SK-MEL-5 (cell line): ENCODE data around the gene CPE. TPM values are rescaled to one million over a fixed set of nuclear protein-coding genes. Genes with fewer than 3 reads are reported as not detected.

Source experiments
- DNase-seq: peaks from one replicate; pipeline ENCODE4 v3.0.0-alpha.2; 2016; ENCODE audit warnings: low read depth, low spot score
- in situ Hi-C: cut with HindIII; loops from 2 replicates; pipeline ENCODE4 v1.10.0; 2016; ENCODE audit warnings: low sequenced_read_pairs, high pct_unique_total_duplicates, low pct_unique_long_range_greater_than_20kb
- total RNA-seq: library from RNA; depleted of rRNA; stranded (reverse); fragments of >200 nt; shearing (Covaris generic); gene quantifications from 2 replicates; pipeline ENCODE4 v1.2.3, GENCODE V29; 2014

CPE gene
- total RNA-seq, 1 experiment from 2014 or later = 0.29 TPM

DNA sequence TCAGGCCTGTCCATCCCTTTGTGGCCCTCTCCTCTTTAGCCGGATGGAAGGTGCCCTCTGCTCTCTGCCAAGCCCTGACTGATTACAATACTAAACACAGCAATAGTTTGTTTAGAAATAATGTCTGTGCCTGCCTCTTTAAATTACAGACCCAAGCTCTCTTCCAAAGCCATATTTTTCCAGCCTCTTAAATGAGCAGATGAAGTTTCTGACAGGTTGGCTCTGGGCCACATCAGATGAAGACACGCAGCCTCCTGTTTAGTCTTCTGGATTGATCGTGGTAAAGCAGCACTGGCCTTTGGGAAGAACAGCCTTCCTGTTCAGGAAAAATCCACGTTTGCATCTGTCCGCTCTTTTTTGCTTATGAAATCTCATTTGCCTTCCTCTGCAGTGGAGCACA is 133.6 kb downstream of the CPE start:
- in situ Hi-C loops = no loop called here

DNA sequence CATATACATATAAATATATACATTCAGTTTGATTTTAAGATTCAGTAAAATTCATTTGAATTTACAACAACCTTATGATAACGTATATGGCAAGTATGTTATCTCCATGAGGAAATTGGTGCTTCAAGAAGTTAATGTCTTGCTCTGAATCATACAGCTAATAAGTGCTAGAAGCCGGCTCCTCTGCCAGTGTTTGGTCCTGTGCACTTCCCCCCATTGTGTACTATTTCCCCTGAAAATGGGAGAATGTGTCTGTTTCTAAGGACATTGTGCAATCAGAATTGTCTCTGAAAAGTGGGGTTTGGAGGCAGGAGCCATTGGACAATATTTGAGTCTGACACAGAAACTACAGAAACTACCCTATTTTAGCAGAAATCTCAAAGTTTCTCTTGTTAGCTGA is 135.9 kb downstream of the CPE start:
- no peak for DNase-seq
- in situ Hi-C loops = no loop called here

More for the DNA sequence above, 133.6 kb downstream of the CPE start:
- no peak for DNase-seq

DNA sequence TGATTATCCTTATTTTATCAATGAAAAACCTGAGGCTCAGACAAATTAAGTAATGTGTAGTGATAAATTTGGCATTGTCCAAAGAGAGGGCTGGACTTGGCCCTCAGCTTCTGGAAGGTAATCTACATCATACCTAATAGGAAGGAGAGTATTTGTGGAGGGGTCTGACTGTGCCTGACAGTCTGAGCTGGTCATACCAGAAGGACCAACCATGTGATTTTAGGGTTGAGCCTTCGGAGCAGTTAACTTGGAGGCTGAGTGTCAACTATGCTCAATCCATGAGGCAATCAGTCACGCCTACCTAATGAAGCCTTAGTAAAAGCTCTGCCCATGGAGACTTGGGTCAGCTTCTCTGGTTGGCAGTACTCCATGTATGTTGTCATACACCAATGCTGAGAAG is 136.4 kb downstream of the CPE start:
- DNase-seq = no peak
- in situ Hi-C loops = no loop called here

DNA sequence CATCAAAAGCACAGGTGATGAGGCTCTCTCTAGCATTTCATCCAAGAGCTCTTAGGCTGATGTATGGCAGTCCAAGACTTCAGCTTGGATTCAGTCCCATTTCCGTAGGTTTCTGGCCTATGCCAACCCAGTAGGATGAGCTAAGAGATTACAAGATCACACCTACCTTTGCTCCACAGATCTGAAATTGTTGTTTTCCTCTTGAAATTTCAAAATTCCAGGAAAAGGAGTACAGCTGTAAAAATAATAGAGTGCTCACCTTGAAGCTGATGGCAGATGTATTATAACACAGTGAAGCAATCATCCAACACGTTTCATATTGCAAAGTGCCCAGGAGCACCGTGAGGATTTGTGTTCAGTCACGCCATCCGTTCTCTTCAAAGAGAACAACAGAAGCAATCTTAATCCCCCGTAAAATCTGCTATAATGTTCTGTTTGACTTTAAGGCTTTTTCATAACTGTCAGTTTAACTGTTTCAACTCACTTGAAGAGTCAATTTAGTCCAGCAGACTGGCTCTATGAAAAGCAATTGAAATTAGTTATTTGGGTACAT is 137.5 kb downstream of the CPE start:
- in situ Hi-C loops = no loop called here
- no peak for DNase-seq

DNA sequence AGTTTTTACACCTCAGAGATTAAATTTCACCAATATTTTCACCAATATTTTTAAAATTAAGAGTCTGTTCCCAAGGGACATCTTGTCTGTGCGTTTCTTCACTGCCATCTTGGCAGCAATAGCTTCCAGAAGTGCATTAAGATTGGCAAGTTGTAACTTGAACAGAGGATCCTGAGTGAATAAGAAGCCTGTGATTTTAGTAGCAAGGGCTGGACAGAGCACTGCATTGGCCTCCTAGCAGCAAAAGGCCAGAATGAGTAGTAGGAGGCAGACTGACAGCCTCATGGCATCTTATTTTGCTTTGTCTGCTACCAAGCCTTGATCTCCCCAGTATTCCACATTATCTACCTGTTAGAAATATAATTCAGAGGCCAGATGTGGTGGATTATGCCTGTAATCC is 138.4 kb downstream of the CPE start:
- no peak for DNase-seq
- in situ Hi-C loops = no loop called here

DNA sequence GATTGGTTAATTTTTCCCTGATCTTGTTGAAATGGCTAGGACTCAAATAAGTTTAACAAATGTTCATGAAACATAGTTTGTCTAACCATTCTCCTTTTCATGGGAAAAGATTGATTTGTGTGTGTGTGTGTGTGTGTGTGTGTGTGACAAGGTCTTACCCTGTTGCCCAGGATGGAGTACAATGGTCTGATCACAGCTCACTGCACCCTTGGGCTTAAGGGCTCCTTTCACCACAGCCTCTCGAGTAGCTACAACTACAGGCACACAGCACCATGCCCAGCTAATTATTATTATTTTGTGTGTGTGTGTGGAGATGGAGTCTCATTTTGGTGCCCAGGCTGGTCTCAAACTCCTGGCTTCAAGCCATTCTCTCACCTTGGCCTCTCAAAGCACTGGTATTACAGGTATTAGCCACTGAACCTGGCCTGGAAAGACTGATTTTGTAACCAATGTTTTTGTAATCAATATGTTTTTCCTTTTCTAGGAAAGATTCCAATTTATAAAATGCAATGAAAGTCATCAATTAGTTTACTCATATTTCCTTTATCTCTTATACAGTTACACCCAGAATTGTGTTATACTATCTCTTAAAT is 139.3 kb downstream of the CPE start:
- in situ Hi-C loops = no loop called here
- DNase-seq = no peak

DNA sequence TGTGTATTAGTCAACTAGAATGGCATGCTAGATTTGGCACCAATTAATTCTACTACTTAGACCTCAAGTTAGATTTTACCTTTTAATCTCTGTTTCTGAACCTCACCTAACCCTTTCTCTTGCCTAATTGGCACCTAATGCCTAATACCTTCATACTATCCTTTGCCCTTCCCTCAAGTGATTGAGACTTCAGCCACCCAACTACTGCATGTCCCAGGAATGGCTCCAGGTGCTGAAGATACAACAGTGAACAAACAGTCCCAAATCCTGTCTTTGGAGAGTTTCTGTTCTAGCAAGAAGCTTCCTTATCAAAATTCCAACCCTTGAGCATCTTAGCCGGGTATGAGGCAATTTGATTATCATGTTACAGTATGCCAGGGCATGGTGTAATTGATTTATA is 139.9 kb downstream of the CPE start:
- no peak for DNase-seq
- in situ Hi-C loops = no loop called here

DNA sequence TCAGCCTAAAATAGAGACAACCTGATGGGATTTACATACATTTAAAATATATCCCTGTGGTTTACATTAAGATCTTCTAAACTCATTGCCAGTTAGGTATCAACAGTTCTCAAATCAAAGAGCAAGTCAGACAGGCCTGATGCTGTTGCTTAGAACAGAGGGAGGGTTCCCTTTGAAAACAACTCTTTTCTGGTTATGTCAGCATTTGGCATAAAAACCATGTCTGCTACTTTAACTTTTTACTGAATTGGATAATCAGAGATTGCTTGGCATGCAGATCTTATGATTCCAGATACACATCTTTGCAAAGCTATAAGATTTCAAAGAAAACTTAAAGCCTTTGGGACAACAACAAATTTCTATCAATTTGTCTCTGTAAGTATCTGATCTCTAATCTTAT is 140.8 kb downstream of the CPE start:
- in situ Hi-C loops = no loop called here
- DNase-seq = no peak

DNA sequence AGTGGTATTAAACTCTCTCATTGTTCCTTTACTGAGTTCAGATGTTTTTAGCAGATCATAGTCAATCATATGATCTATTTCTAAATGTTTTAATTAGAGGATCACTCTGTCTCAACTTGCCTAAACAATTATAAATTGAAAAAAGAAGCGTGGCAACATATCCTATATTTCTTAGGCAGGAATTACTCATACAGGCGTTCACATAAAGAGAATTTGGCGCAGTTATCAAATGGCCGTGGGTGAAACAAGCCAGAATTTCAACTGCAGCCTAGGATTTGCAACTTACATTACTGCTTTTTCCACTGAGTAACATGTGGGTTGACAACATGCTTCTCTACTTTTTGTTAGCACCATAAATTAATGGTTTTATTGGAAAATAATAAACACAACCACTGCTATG is 141.3 kb downstream of the CPE start:
- in situ Hi-C loops = no loop called here
- DNase-seq = no peak

DNA sequence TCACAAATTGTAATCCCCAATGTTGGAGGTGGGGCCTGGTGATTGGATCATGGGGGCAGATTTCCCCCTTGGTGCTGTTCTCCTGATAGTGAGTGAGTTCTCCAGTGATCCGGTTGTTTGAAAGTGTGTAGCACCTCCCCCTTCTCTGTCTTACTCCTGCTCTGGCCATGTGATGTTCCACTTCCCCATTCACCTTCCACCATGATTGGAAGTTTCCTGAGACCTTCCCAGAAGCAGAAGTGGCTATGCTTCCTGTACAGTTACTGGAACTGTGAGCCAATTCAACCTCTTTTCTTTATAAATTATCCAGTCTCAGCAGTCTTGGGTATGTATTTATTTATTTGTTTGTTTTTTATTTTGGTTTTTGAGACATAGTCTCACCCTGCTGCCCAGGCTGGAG is 143.2 kb downstream of the CPE start:
- DNase-seq = no peak
- in situ Hi-C loops = no loop called here

DNA sequence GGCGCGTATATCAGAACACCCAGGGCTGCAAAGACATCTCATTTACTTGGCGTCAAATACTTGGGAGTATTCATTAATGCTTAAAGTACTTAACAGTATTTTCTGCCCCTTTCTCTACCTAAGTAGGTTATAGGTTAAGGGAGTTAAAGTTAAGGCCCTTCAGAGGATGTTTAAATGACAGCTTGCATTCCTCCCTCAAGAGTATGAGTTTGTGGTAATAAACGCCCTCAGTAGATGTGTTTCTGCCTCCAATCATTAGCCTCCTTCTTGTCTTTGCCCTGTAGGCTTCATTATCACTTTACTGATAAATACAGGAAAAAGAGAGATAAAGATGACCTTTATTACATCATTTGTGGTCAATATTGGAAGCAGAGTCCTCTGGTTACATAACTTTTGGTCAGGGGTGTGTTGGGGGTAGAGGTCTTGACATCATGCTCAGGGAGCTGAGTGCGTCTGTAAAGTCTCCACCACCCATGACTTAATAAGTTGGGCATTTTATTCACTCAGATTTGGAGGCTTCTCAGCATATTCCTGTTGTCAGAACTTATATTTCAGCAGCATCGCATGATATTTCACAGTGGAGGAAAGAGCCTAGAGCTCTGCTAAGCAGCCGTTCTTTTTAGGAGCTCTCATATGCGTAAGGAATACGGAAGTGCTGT is 145.9 kb downstream of the CPE start:
- in situ Hi-C loops = no loop called here
- peak; percentile 13 for DNase-seq

DNA sequence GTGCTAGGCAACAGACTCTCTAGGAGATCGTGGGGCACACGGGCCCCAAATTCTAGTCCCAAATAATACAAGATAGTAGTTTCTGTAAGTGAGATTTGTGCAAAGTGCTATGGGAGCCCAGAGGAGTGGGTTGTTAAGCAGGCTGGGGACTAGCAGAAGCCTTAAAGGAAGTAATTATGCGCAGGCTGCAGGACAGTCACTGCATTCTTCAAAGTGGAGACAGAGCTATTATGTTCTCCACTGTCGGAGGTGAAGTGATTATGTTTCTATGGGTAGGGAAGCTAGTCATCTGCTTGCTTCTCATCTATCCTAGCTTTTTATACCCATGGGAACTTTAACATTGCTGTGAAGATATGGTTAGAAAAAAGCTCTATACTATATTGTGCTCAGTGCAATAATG is 154.2 kb downstream of the CPE start:
- in situ Hi-C loops = no loop called here
- DNase-seq = no peak

DNA sequence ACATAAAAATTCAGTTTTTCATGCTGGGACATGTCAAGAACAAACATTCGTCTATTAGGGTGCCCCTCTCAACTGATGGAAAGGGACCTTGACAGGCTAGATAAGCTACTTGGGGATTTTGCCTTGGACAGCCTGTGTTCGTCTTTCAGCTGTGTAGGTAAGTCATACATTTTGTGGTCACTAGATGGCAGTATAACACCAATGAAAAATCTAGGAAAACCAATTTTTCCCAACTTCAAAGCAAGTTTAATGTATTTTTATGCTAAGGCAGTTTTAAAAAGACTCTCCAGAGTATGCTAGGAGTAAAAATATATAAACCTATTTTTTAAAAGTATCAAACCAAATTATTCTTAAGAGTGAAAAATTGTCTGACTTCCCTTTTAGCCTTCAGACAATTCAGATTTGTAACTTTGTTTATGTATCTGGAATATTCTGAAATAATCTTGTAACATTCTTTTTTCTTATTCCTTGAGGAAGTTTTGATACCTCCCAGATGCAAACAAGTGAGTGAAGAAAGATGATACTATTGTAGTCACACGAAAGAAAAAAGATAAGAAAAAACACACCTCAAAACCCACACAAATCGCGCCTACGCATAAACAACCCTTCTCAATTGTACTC is 158.3 kb downstream of the CPE start:
- in situ Hi-C loops = no loop called here
- DNase-seq = peak; percentile 64

DNA sequence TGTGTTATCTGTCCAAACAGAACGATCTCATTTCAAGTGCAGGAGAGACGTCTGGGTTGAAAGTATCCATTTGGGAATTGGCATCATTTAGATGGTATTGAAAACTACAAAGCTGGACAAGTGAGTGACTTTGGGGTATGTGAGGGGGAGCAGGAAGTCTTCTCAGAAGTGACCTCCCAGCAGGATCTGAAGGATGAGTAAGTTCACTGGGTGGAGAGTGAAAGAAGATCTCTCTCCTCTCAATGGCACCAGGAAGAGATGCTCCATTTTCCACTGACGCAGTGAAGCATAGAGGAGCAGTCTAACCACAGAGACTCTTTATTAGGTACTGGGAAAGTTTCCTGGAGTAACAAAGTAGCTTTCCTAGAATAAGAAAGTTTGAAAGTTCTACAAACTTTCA is 161.0 kb downstream of the CPE start:
- in situ Hi-C loops = no loop called here

DNA sequence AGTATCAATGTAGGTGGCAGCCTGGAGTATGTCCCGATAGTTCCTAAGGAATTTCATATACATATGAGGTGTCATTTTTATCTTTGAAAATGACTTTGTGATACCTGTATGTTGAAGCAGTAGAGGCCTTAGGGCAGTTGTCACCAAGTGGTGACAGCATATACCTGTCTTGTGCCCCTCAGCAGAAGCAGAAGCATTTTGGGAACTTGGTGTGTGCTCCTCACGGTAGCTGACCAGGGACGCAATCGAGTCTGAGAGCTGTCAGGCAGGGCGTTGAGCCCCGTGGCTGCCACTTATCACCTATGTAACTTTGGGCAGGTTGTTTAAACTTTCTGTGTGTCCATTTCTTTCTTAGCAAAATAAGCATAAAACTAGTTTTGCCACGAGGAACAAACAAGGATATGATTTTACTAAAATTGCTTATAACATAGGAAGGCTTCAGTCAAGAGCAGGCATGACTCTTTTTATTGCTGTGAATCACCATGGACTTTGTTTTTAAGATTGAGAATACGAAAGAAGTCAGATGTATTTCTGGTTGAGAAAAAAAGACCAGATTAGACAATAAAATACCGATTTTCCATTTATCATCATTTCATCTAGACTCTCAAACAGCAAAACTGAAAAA is 161.5 kb downstream of the CPE start:
- in situ Hi-C loops = no loop called here
- no peak for DNase-seq

More for the DNA sequence above, 161.0 kb downstream of the CPE start:
- no peak for DNase-seq

DNA sequence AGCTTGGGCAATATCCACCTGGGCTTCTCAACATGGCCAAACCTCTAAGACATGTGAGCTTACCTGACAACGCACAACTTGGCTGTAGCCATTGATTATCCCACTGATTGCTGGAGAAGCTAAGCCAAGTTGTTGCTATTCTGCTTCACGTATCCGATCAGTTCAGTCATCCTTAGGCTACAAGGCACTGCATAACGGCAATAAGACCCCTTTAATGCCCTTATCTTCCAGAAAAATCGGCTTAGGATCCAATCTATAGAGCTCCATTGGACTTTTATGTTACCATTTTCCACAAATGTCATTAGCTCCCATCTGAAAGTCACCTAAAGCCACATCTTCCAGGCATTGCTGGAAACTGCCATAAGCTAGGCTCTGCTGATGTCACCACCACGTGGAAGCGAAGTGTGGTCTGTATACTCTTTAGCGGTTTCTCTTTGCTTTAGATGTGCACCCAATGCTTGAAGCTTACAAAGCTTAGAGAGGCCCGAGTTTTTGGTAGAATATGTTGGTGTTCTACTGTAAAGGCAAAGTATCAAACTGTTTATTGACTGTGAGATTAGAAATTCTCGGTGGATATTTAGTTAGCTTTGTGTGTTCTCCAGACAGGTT is 163.1 kb downstream of the CPE start:
- in situ Hi-C loops = no loop called here
- DNase-seq = peak; percentile 11

DNA sequence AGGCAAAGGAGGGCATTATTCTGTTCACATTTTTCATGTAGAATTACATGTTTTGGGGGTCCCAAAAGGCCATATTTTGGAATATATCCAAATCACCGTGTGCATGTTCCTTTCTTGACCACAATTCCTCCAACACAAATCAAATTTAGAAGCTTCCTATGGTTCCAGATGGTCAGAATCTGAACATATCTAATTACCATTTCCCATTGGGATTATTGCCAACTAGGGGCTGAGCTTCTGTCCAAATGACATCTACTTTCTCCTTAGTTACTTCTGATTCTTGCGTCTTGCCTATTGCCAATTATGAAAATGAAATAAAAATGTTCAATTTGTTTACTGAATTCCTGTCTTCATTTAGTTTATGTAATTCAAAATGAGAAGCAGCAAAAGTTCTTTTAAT is 163.7 kb downstream of the CPE start:
- DNase-seq = no peak
- in situ Hi-C loops = no loop called here
